ENCODE results near the gene RAI1. TPM values are rescaled to one million over a fixed set of nuclear protein-coding genes. Genes with fewer than 3 reads are reported as not detected.

RAI1 gene
- total RNA-seq, 1 donor from 2014 or later = 31.1 TPM

- Histone ChIP-seq H3K4me3 (no peak overlapping the region), H3K27ac (no peak overlapping the region), H3K9me3 (no peaks in the 10 kb centered on the region), H3K27me3 (ENCODE audit: low read depth) (no peaks in the 10 kb centered on the region), H3K36me3 (no peaks in the 10 kb centered on the region), H3K4me1 (no peaks in the 10 kb centered on the region)
- intact Hi-C loops (cut with DNase I) = no loop called here
- no peak for DNase-seq
- TF ChIP-seq, protein P1, sequence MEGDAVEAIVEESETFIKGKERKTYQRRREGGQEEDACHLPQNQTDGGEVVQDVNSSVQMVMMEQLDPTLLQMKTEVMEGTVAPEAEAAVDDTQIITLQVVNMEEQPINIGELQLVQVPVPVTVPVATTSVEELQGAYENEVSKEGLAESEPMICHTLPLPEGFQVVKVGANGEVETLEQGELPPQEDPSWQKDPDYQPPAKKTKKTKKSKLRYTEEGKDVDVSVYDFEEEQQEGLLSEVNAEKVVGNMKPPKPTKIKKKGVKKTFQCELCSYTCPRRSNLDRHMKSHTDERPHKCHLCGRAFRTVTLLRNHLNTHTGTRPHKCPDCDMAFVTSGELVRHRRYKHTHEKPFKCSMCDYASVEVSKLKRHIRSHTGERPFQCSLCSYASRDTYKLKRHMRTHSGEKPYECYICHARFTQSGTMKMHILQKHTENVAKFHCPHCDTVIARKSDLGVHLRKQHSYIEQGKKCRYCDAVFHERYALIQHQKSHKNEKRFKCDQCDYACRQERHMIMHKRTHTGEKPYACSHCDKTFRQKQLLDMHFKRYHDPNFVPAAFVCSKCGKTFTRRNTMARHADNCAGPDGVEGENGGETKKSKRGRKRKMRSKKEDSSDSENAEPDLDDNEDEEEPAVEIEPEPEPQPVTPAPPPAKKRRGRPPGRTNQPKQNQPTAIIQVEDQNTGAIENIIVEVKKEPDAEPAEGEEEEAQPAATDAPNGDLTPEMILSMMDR (IDR thresholded peaks at IDR 0.05) = no peak
- ATAC-seq = no peak
These were observed 32.5 kb upstream of the RAI1 start for GRCh38 chr17:17648762-17649161.

GRCh38 chr17:17650959-17651358 is 30.3 kb upstream of the RAI1 start:
- H3K27me3 ChIP-seq (ENCODE audit: low read depth) = no peaks in the 10 kb centered on the region
- no peak overlapping the region for H3K4me3 ChIP-seq
- TF ChIP-seq, protein P1 (IDR thresholded peaks at IDR 0.05) = no peak
- intact Hi-C loops (cut with DNase I) = no loop called here
- ATAC-seq (no peak), DNase-seq (no peak)
- no peaks in the 10 kb centered on the region for H3K4me1 ChIP-seq
- H3K27ac ChIP-seq = no peak overlapping the region
- H3K9me3 ChIP-seq = no peaks in the 10 kb centered on the region
- no peaks in the 10 kb centered on the region for H3K36me3 ChIP-seq

DNA sequence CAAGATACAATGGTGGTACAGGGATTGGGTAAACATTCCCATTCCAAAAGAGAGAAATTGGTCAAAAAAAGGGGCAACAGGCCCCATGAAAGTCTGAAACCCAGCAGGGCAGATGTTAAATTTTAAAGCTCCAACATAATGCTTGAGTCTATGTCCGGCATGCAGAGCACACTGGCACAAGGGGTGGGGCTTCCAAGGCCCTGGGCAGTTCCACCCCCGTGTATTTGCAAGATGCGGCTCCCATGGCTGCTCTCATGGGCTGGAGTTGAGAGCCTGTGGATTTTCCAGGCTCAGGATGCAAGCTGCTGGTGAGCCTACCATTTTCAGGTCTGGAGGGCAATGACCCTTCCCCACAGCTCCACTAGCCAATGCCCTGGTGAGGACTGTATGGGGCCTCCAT is 27.9 kb upstream of the RAI1 start:
- Histone ChIP-seq H3K4me3 (no peak overlapping the region), H3K27ac (no peak overlapping the region), H3K27me3 (ENCODE audit: low read depth) (no peaks in the 10 kb centered on the region), H3K9me3 (no peaks in the 10 kb centered on the region), H3K36me3 (no peaks in the 10 kb centered on the region), H3K4me1 (no peaks in the 10 kb centered on the region)
- intact Hi-C loops (cut with DNase I) = no loop called here
- DNase-seq (no peak), ATAC-seq (no peak)
- TF ChIP-seq, protein P1 (IDR thresholded peaks at IDR 0.05) = no peak

DNA sequence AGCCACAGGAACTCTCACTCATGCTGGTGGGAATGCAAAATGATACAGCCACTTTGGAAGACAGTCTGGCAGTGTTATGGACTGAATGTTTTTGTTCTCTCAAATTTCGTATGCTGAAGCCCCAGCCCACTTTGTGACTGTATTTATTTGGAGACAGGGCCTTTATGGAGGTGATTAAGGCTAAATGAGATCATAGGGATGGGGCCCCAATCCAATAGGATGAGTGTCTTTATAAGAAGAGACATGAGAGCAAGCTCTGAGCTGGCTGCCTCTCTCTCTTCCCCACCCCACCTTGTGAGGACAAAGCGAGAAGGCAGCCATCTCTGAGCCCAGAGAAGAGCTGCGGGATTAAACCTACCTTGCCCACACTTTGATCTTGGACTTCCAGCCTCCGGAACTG is 21.9 kb upstream of the RAI1 start:
- Histone ChIP-seq H3K27me3 (ENCODE audit: low read depth) (no peaks in the 10 kb centered on the region), H3K9me3 (peaks cover 9% of the 10 kb centered on the region), H3K4me3 (no peak overlapping the region), H3K36me3 (no peaks in the 10 kb centered on the region), H3K4me1 (peaks cover 10% of the 10 kb centered on the region), H3K27ac (no peak overlapping the region)
- intact Hi-C loops (cut with DNase I) = no loop called here
- ATAC-seq (no peak), DNase-seq (no peak)
- TF ChIP-seq, protein P1 (IDR thresholded peaks at IDR 0.05) = no peak

GRCh38 chr17:17661134-17661533 is 20.1 kb upstream of the RAI1 start:
- no peak overlapping the region for H3K27ac ChIP-seq
- H3K9me3 ChIP-seq = peaks cover 9% of the 10 kb centered on the region
- ATAC-seq (no peak), DNase-seq (no peak)
- intact Hi-C loops (cut with DNase I) = no loop called here
- no peaks in the 10 kb centered on the region for H3K27me3 ChIP-seq (ENCODE audit: low read depth)
- peaks cover 10% of the 10 kb centered on the region for H3K4me1 ChIP-seq
- TF ChIP-seq, protein P1 (IDR thresholded peaks at IDR 0.05) = no peak
- H3K4me3 ChIP-seq = no peak overlapping the region
- H3K36me3 ChIP-seq = no peaks in the 10 kb centered on the region
